Parathyroid adenoma (tissue), 2 donors: ENCODE measurements around the gene EAF2.

Experiments used
- H2AFZ ChIP-seq: fragments of 300-600 bp; sonication (generic); one replicate; pipeline ENCODE4 v1.7.0; 2017; ENCODE audit warnings: antibody characterized with exemption, mild to moderate bottlenecking
- H3K27ac ChIP-seq: fragments of 300-600 bp; sonication (generic); one replicate; pipeline ENCODE4 v1.7.0; 2017
- H3K27me3 ChIP-seq: fragments of 300-600 bp; sonication (generic); one replicate; pipeline ENCODE4 v1.7.0; 2017; ENCODE audit warnings: low read length; ENCODE audit not compliant: control insufficient read depth, insufficient read depth
- H3K36me3 ChIP-seq: fragments of 300-600 bp; sonication (generic); one replicate; pipeline ENCODE4 v1.7.0; 2017; ENCODE audit warnings: low read length; ENCODE audit not compliant: control insufficient read depth, insufficient read depth
- H3K4me1 ChIP-seq: fragments of 300-600 bp; sonication (generic); one replicate; pipeline ENCODE4 v1.7.0; 2017; ENCODE audit warnings: control low read depth
- H3K4me2 ChIP-seq: fragments of 300-600 bp; sonication (generic); one replicate; pipeline ENCODE4 v1.7.0; 2017; ENCODE audit warnings: low read length
- H3K4me3 ChIP-seq: fragments of 300-600 bp; sonication (generic); one replicate; pipeline ENCODE4 v1.7.0; 2017; ENCODE audit warnings: low read depth, low read length
- H3K79me2 ChIP-seq: fragments of 300-600 bp; sonication (generic); one replicate; pipeline ENCODE4 v1.7.0; 2017; ENCODE audit warnings: control low read depth
- H3K9ac ChIP-seq: fragments of 300-600 bp; sonication (generic); one replicate; pipeline ENCODE4 v1.7.0; 2017; ENCODE audit warnings: mild to moderate bottlenecking
- H3K9me3 ChIP-seq: fragments of 300-600 bp; sonication (generic); one replicate; pipeline ENCODE4 v1.7.0; 2017; ENCODE audit warnings: low read length; ENCODE audit not compliant: control insufficient read depth
- CTCF ChIP-seq: fragments of 300-600 bp; sonication (generic); IDR thresholded peaks from one replicate; pipeline ENCODE4 v1.7.0; 2017; ENCODE audit warnings: antibody characterized with exemption, mild to moderate bottlenecking
- donor health status: primary hyperparathyroidism.

EAF2 gene

GRCh38 chr3:121870717-121871116 is 35.7 kb downstream of the EAF2 start:
- no peak for TF ChIP-seq CTCF
- Histone ChIP-seq H3K27me3 (no peaks in the 10 kb centered on the region), H2AFZ (no peak overlapping the region), H3K79me2 (no peaks in the 10 kb centered on the region), H3K36me3 (no peaks in the 10 kb centered on the region), H3K4me1 (no peaks in the 10 kb centered on the region), H3K4me3 (no peak overlapping the region), H3K9me3 (no peaks in the 10 kb centered on the region), H3K27ac (no peak overlapping the region), H3K4me2 (no peak overlapping the region), H3K9ac (no peak overlapping the region)

DNA sequence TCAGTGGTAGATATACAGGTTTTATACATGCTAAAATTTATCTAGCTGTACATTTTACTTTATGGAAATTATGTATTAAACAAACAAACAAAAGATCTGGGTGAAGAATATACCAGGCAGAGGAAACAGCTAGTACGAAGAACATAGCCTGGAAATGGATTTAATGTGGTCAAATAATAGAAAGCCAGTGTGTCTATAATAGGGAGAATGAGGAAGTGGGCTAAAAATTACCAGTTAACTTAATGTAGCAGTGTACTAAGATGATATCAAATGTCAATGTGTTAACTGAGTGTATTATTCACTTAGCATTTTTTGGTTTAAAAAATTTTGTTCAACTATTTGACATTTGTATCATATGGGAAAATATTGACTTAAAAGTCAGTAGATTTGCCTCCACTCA is 36.4 kb downstream of the EAF2 start:
- Histone ChIP-seq H3K9ac (no peak overlapping the region), H3K4me1 (no peaks in the 10 kb centered on the region), H3K27ac (no peak overlapping the region), H3K27me3 (no peaks in the 10 kb centered on the region), H3K4me3 (no peak overlapping the region), H3K36me3 (no peaks in the 10 kb centered on the region), H3K9me3 (no peaks in the 10 kb centered on the region), H2AFZ (no peak overlapping the region), H3K79me2 (no peaks in the 10 kb centered on the region), H3K4me2 (no peak overlapping the region)
- no peak for TF ChIP-seq CTCF

GRCh38 chr3:121878411-121878810 is 43.4 kb downstream of the EAF2 start:
- no peak overlapping the region for H2AFZ ChIP-seq
- H3K4me2 ChIP-seq, result no peak overlapping the region
- no peaks in the 10 kb centered on the region for H3K36me3 ChIP-seq
- H3K27me3 ChIP-seq, result no peaks in the 10 kb centered on the region
- H3K4me3 ChIP-seq, result no peak overlapping the region
- no peaks in the 10 kb centered on the region for H3K4me1 ChIP-seq
- H3K27ac ChIP-seq, result no peak overlapping the region
- no peak overlapping the region for H3K9ac ChIP-seq
- H3K9me3 ChIP-seq, result no peaks in the 10 kb centered on the region
- no peaks in the 10 kb centered on the region for H3K79me2 ChIP-seq
- no peak for TF ChIP-seq CTCF

- Histone ChIP-seq H3K27ac (no peak overlapping the region), H3K36me3 (no peaks in the 10 kb centered on the region), H3K79me2 (no peaks in the 10 kb centered on the region), H3K4me3 (no peak overlapping the region), H3K9me3 (no peaks in the 10 kb centered on the region), H3K4me2 (no peak overlapping the region), H2AFZ (no peak overlapping the region), H3K4me1 (no peaks in the 10 kb centered on the region), H3K9ac (no peak overlapping the region), H3K27me3 (no peaks in the 10 kb centered on the region)
- TF ChIP-seq CTCF, result no peak
These were observed 48.5 kb downstream of the EAF2 start for GRCh38 chr3:121883507-121883906.

- no peak overlapping the region for H3K4me3 ChIP-seq
- no peak overlapping the region for H3K27ac ChIP-seq
- H3K79me2 ChIP-seq, result no peaks in the 10 kb centered on the region
- H3K27me3 ChIP-seq, result no peaks in the 10 kb centered on the region
- no peaks in the 10 kb centered on the region for H3K4me1 ChIP-seq
- H2AFZ ChIP-seq, result no peak overlapping the region
- H3K4me2 ChIP-seq, result no peak overlapping the region
- H3K9me3 ChIP-seq, result no peaks in the 10 kb centered on the region
- no peaks in the 10 kb centered on the region for H3K36me3 ChIP-seq
- no peak for TF ChIP-seq CTCF
- H3K9ac ChIP-seq, result no peak overlapping the region
These were observed 50.4 kb downstream of the EAF2 start for GRCh38 chr3:121885386-121885785.
